HepG2 (cell line): ENCODE measurements around the gene RASSF7. TPM values are rescaled to one million over a fixed set of nuclear protein-coding genes. Genes with fewer than 3 reads are reported as not detected.
A peak's percentile ranks its signal among the peaks of the same experiment; 100 is the strongest.

Source experiments
- AGO1 ChIP-seq: fragments of 200-400 bp; formaldehyde crosslinking; IDR thresholded peaks from 2 replicates; pipeline ENCODE4 v1.6.1; 2017; ENCODE audit warnings: mild to moderate bottlenecking, low read depth, low read length, moderate library complexity; ENCODE audit not compliant: poor library complexity, severe bottlenecking
- ATF7 ChIP-seq, 2 experiments: fragments of 450-650 bp in 1 of 2; sonication (generic) in 1 of 2; formaldehyde crosslinking in 1 of 2; IDR thresholded peaks; 2 replicates each; pipeline versions ENCODE4 v1.4.0 to v1.6.1; 2016 to 2020; ENCODE audit warnings: antibody characterized with exemption in 1 of 2, mild to moderate bottlenecking in 1 of 2, missing genetic modification reagents in 1 of 2
- BCL6 ChIP-seq: IDR thresholded peaks from 2 replicates; pipeline ENCODE4 v1.6.1; 2016; ENCODE audit warnings: missing genetic modification reagents, missing compliant biosample characterization
- E2F1 ChIP-seq: sonication (generic); formaldehyde crosslinking; IDR thresholded peaks from 2 replicates; pipeline ENCODE4 v1.5.0; 2020; ENCODE audit warnings: missing genetic modification reagents
- ETV6 ChIP-seq: sonication (generic); formaldehyde crosslinking; conservative IDR thresholded peaks from 2 replicates; pipeline ENCODE4 v1.4.0; 2020; ENCODE audit warnings: missing genetic modification reagents
- FOXA3 ChIP-seq: IDR thresholded peaks from 2 replicates; pipeline ENCODE4 v1.6.1; 2016; ENCODE audit warnings: missing genetic modification reagents, missing compliant biosample characterization
- KMT2B ChIP-seq: IDR thresholded peaks from 2 replicates; pipeline ENCODE4 v1.6.1; 2016; ENCODE audit warnings: missing genetic modification reagents, missing compliant biosample characterization
- PLSCR1 ChIP-seq: sonication (generic); formaldehyde crosslinking; IDR thresholded peaks from 2 replicates; pipeline ENCODE4 v1.5.0; 2020; ENCODE audit warnings: missing genetic modification reagents, mild to moderate bottlenecking, borderline replicate concordance
- PTBP1 ChIP-seq: fragments of 200-400 bp; formaldehyde crosslinking; IDR thresholded peaks from 2 replicates; pipeline ENCODE4 v1.6.1; 2018; ENCODE audit warnings: low read length, low read depth; ENCODE audit not compliant: poor library complexity, severe bottlenecking
- RCOR2 ChIP-seq: IDR thresholded peaks from 2 replicates; pipeline ENCODE4 v1.6.1; 2016; ENCODE audit warnings: missing biosample characterization, missing genetic modification reagents
- SIN3B ChIP-seq: fragments of 150-350 bp; IDR thresholded peaks from 2 replicates; pipeline ENCODE4 v1.6.1; 2014; ENCODE audit warnings: low read length
- TBP ChIP-seq: sonication (generic); formaldehyde crosslinking; IDR thresholded peaks from 2 replicates; pipeline ENCODE4 v1.5.0; 2020; ENCODE audit warnings: missing genetic modification reagents
- TOPORS ChIP-seq: sonication (generic); formaldehyde crosslinking; IDR thresholded peaks from 2 replicates; pipeline ENCODE4 v1.8.0; 2023; ENCODE audit warnings: mild to moderate bottlenecking, missing genetic modification reagents
- YEATS4 ChIP-seq: sonication (generic); formaldehyde crosslinking; IDR thresholded peaks from 2 replicates; pipeline ENCODE4 v1.4.0; 2020; ENCODE audit warnings: missing genetic modification reagents, borderline replicate concordance
- ZBTB3 ChIP-seq: sonication (generic); formaldehyde crosslinking; IDR thresholded peaks from 2 replicates; pipeline ENCODE4 v1.4.0; 2020; ENCODE audit warnings: low read depth, mild to moderate bottlenecking, moderate library complexity, missing genetic modification reagents, borderline replicate concordance
- ZNF20 ChIP-seq: sonication (generic); formaldehyde crosslinking; IDR thresholded peaks from 2 replicates; pipeline ENCODE4 v1.4.0; 2020; ENCODE audit warnings: mild to moderate bottlenecking, moderate library complexity, missing genetic modification reagents
- ZNF234 ChIP-seq: sonication (generic); formaldehyde crosslinking; conservative IDR thresholded peaks from 2 replicates; pipeline ENCODE4 v1.5.1; 2020; ENCODE audit warnings: mild to moderate bottlenecking, missing genetic modification reagents
- ZNF337 ChIP-seq: sonication (generic); formaldehyde crosslinking; IDR thresholded peaks from 2 replicates; pipeline ENCODE4 v1.5.1; 2020; ENCODE audit warnings: missing genetic modification reagents, low read depth, mild to moderate bottlenecking, borderline replicate concordance
- ZNF510 ChIP-seq: sonication (generic); formaldehyde crosslinking; IDR thresholded peaks from 2 replicates; pipeline ENCODE4 v1.4.0; 2020; ENCODE audit warnings: low read depth, mild to moderate bottlenecking, missing genetic modification reagents
- ZNF543 ChIP-seq: sonication (generic); formaldehyde crosslinking; IDR thresholded peaks from 2 replicates; pipeline ENCODE4 v1.4.0; 2020; ENCODE audit warnings: mild to moderate bottlenecking, missing genetic modification reagents
- ZNF605 ChIP-seq: sonication (generic); formaldehyde crosslinking; IDR thresholded peaks from 2 replicates; pipeline ENCODE4 v1.8.0; 2022; ENCODE audit warnings: mild to moderate bottlenecking, missing genetic modification reagents
- ZNF768 ChIP-seq: sonication (generic); formaldehyde crosslinking; IDR thresholded peaks from 2 replicates; pipeline ENCODE4 v1.4.0; 2020; ENCODE audit warnings: missing genetic modification reagents
- polyA plus RNA-seq, 8 experiments: library from polyadenylated mRNA; depleted of rRNA in 3 of 8; stranded (reverse) in 7 of 8; unstranded in 1 of 8; fragments of >200 nt; fragmentation: Illumina TruSeq in 4 of 8; extraction: Trizol in 4 of 8; gene quantifications; 2 replicates each; pipeline versions ENCODE4 v1.2.1 to v1.2.3, GENCODE V29; 2011 to 2016; ENCODE audit warnings: low read depth in 4 of 8, missing spikeins in 1 of 8, mixed read lengths in 1 of 8; ENCODE audit not compliant: insufficient read depth in 1 of 8
- total RNA-seq, 5 experiments: library from RNA; depleted of rRNA; stranded (reverse); fragments of >200 nt; fragmentation: Illumina TruSeq; extraction: Trizol; gene quantifications; 2 replicates each; pipeline ENCODE4 v1.2.3, GENCODE V29; 2016; ENCODE audit warnings: low read depth in 1 of 5
- TF ChIP-seq, protein P1 (sequence below): sonication (generic); formaldehyde crosslinking; IDR thresholded peaks from 2 replicates; pipeline ENCODE4 v1.9.0; 2022; ENCODE audit warnings: missing genetic modification reagents, mild to moderate bottlenecking, borderline replicate concordance
- TF ChIP-seq, protein P2 (sequence below), 2 experiments: fragments of 450-650 bp in 1 of 2; sonication (generic) in 1 of 2; formaldehyde crosslinking; IDR thresholded peaks; 2 replicates each; pipeline versions ENCODE4 v1.5.0 to v1.8.0; 2020 to 2022; ENCODE audit warnings: mild to moderate bottlenecking in 1 of 2, missing genetic modification reagents in 1 of 2
- TF ChIP-seq, protein P3 (sequence below): sonication (generic); formaldehyde crosslinking; IDR thresholded peaks from 2 replicates; pipeline ENCODE4 v1.4.0; 2020; ENCODE audit warnings: low read depth, mild to moderate bottlenecking, missing genetic modification reagents

RASSF7 gene
- total and polyA plus RNA-seq, 2 of the 13 experiments (the other 11 are each of a cell fraction or from before 2014, with no cell fraction given) = 20.2 to 28.6 TPM

- TF ChIP-seq YEATS4 (CRISPR knock-in tag) = peak; percentile 55; the same call in 1 of the 2 replicates
- no peak for TF ChIP-seq ZNF234 (CRISPR knock-in tag)
- TF ChIP-seq PTBP1 = no peak
- no peak for TF ChIP-seq ZNF337
- no peak for TF ChIP-seq ZNF20 (CRISPR knock-in tag)
- no peak for TF ChIP-seq TBP (CRISPR knock-in tag)
- TF ChIP-seq SIN3B = no peak
- TF ChIP-seq, protein P1, sequence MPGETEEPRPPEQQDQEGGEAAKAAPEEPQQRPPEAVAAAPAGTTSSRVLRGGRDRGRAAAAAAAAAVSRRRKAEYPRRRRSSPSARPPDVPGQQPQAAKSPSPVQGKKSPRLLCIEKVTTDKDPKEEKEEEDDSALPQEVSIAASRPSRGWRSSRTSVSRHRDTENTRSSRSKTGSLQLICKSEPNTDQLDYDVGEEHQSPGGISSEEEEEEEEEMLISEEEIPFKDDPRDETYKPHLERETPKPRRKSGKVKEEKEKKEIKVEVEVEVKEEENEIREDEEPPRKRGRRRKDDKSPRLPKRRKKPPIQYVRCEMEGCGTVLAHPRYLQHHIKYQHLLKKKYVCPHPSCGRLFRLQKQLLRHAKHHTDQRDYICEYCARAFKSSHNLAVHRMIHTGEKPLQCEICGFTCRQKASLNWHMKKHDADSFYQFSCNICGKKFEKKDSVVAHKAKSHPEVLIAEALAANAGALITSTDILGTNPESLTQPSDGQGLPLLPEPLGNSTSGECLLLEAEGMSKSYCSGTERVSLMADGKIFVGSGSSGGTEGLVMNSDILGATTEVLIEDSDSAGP (CRISPR knock-in tag) = peak; percentile 68
- TF ChIP-seq ZNF510 (CRISPR knock-in tag) = no peak
- TF ChIP-seq, protein P2, sequence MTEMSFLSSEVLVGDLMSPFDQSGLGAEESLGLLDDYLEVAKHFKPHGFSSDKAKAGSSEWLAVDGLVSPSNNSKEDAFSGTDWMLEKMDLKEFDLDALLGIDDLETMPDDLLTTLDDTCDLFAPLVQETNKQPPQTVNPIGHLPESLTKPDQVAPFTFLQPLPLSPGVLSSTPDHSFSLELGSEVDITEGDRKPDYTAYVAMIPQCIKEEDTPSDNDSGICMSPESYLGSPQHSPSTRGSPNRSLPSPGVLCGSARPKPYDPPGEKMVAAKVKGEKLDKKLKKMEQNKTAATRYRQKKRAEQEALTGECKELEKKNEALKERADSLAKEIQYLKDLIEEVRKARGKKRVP (CRISPR knock-in tag; IDR thresholded peaks at IDR 0.05) = peak in 1 of 2 experiments; percentile 62; a peak in 1 of 4 replicates
- no peak for TF ChIP-seq ETV6 (CRISPR knock-in tag)
- TF ChIP-seq BCL6 = no peak
- peak; percentile 78 for TF ChIP-seq AGO1
- TF ChIP-seq E2F1 (CRISPR knock-in tag) = no peak
- 0 out of 2 replicates have a peak, but pooled peaks have one; percentile 12 for TF ChIP-seq KMT2B (CRISPR knock-in tag)
- no peak for TF ChIP-seq TOPORS
- TF ChIP-seq ATF7 (IDR thresholded peaks at IDR 0.05) = no peak
- no peak for TF ChIP-seq ATF7 (CRISPR knock-in tag; IDR thresholded peaks at IDR 0.05)
- no peak for TF ChIP-seq RCOR2
- no peak for TF ChIP-seq ZBTB3 (CRISPR knock-in tag)
- TF ChIP-seq, protein P3, sequence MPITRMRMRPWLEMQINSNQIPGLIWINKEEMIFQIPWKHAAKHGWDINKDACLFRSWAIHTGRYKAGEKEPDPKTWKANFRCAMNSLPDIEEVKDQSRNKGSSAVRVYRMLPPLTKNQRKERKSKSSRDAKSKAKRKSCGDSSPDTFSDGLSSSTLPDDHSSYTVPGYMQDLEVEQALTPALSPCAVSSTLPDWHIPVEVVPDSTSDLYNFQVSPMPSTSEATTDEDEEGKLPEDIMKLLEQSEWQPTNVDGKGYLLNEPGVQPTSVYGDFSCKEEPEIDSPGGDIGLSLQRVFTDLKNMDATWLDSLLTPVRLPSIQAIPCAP (CRISPR knock-in tag) = no peak
- no peak; the same call in none of the 2 replicates for TF ChIP-seq FOXA3
- TF ChIP-seq PLSCR1 (CRISPR knock-in tag) = no peak
- TF ChIP-seq ZNF768 (CRISPR knock-in tag) = peak; percentile 18; the same call in 1 of the 2 replicates
- TF ChIP-seq ZNF605 (CRISPR knock-in tag) = no peak
- peak; percentile 80; the same call in 1 of the 2 replicates for TF ChIP-seq ZNF543 (CRISPR knock-in tag)
Measured at GRCh38 chr11:518463-519202, 42.1 kb upstream of the RASSF7 start (continued).
